ENCODE results near the gene EVI5. TPM values are rescaled to one million over a fixed set of nuclear protein-coding genes. Genes with fewer than 3 reads are reported as not detected.

The EVI5 gene
- total RNA-seq, 2 donors from 2014 or later, result 45.9 to 48.6 TPM

DNA sequence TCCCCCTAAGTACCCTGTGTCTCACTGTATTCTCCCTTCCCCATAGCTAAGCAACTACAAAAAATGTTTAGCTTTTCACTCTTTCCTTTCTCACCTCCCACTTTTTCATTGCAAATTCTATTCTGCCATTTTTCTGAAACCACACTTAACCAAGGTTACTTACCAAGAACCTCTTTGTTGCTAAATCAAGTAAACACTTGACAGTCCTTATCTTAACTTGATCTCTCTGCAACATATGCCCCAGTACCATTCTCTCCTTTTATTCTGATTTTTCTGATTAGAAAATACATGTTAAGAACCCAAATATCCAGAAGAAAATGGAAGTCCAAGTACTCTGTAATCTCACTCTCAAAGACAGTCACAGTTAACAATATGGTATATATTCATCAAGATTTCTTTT is 16.0 kb downstream of the EVI5 start:
- H3K4me3 ChIP-seq, result no peak overlapping the region
- no peaks in the 10 kb centered on the region for H3K27me3 ChIP-seq (replicated peaks; ENCODE audit: insufficient read depth)
- H3K36me3 ChIP-seq, result no peaks in the 10 kb centered on the region
- no peaks in the 10 kb centered on the region for H3K4me1 ChIP-seq (ENCODE audit: control insufficient read depth in 1 of 2, low read depth in 2 of 2)
- no peak for ATAC-seq (ENCODE audit: insufficient number of reproducible peaks, low FRiP score, low read depth)
- DNase-seq (ENCODE audit: low spot score), result no peak
- no peaks in the 10 kb centered on the region for H3K9me3 ChIP-seq
- H3K27ac ChIP-seq, result no peak overlapping the region
- TF ChIP-seq, protein P1, sequence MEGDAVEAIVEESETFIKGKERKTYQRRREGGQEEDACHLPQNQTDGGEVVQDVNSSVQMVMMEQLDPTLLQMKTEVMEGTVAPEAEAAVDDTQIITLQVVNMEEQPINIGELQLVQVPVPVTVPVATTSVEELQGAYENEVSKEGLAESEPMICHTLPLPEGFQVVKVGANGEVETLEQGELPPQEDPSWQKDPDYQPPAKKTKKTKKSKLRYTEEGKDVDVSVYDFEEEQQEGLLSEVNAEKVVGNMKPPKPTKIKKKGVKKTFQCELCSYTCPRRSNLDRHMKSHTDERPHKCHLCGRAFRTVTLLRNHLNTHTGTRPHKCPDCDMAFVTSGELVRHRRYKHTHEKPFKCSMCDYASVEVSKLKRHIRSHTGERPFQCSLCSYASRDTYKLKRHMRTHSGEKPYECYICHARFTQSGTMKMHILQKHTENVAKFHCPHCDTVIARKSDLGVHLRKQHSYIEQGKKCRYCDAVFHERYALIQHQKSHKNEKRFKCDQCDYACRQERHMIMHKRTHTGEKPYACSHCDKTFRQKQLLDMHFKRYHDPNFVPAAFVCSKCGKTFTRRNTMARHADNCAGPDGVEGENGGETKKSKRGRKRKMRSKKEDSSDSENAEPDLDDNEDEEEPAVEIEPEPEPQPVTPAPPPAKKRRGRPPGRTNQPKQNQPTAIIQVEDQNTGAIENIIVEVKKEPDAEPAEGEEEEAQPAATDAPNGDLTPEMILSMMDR (IDR thresholded peaks at IDR 0.05), result no peak

DNA sequence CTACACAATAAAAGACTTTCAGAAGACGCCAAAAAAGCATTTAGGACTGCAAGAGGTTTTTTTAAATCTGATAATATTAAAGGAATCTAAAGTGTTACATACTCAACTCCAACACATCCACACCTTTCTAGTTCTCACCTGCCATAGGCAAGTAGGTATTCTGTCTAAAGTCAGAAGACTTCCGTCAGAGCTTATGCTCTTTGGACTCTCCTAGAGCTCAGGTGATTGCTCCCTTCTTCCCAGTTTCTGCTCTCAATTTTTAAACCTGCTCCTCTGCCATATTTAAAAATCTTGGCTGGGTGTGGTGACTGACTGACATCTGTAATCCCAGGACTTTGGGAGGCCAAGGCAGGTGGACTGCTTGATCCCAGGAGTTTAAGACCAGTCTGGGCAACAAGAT is 16.6 kb downstream of the EVI5 start:
- no peaks in the 10 kb centered on the region for H3K9me3 ChIP-seq
- H3K27ac ChIP-seq, result no peak overlapping the region
- no peak overlapping the region for H3K4me3 ChIP-seq
- H3K36me3 ChIP-seq, result no peaks in the 10 kb centered on the region
- ATAC-seq (ENCODE audit: insufficient number of reproducible peaks, low FRiP score, low read depth) (no peak), DNase-seq (ENCODE audit: low spot score) (no peak)
- no peaks in the 10 kb centered on the region for H3K27me3 ChIP-seq (replicated peaks; ENCODE audit: insufficient read depth)
- TF ChIP-seq, protein P1 (IDR thresholded peaks at IDR 0.05), result no peak
- no peaks in the 10 kb centered on the region for H3K4me1 ChIP-seq (ENCODE audit: control insufficient read depth in 1 of 2, low read depth in 2 of 2)

DNA sequence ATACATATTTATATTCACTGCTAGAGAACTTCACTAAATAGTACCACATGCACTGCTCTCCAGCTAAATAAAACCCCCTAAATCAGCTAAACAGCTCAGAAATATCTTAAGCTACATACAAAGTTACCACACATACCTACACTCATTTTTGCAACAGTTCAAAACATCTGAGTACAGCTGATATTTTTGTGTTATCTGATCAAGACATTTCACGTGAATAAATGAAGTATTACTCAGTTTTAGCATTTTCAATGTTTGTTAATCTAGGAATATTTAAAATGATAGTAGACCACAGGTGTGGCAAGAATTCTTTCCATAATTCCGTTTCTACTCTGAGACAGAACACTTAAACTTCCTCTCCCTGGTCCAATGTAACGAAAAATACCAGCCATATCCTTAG is 20.8 kb downstream of the EVI5 start:
- H3K9me3 ChIP-seq, result no peaks in the 10 kb centered on the region
- no peak overlapping the region for H3K27ac ChIP-seq
- ATAC-seq (ENCODE audit: insufficient number of reproducible peaks, low FRiP score, low read depth), result no peak
- no peaks in the 10 kb centered on the region for H3K4me1 ChIP-seq (ENCODE audit: control insufficient read depth in 1 of 2, low read depth in 2 of 2)
- H3K4me3 ChIP-seq, result no peak overlapping the region
- no peaks in the 10 kb centered on the region for H3K27me3 ChIP-seq (replicated peaks; ENCODE audit: insufficient read depth)
- TF ChIP-seq, protein P1 (IDR thresholded peaks at IDR 0.05), result no peak
- no peaks in the 10 kb centered on the region for H3K36me3 ChIP-seq
- no peak for DNase-seq (ENCODE audit: low spot score)

DNA sequence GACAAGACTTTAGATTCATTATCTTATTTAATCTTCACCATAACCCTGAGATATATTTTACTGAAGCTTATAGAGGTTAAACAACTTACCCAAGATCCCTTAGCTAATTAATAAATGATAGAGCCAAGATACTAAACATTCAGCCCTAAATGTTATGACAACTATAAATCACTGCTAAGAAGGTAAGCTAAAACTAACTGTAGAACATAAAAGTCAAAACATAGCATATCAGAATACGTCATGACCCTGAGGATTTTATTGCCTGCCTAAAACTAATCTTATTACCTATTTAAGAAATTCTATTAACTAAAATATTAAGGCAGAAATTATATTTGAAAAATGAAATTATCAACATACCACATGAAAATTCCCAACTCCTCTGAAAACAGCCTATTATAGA is 22.6 kb downstream of the EVI5 start:
- DNase-seq (ENCODE audit: low spot score), result no peak
- Histone ChIP-seq H3K4me1 (ENCODE audit: control insufficient read depth in 1 of 2, low read depth in 2 of 2) (peaks cover 0 to 1% of the 10 kb centered on the region in 2 donors), H3K36me3 (no peaks in the 10 kb centered on the region), H3K4me3 (no peak overlapping the region), H3K9me3 (no peaks in the 10 kb centered on the region), H3K27ac (no peak overlapping the region), H3K27me3 (replicated peaks; ENCODE audit: insufficient read depth) (no peaks in the 10 kb centered on the region)
- ATAC-seq (ENCODE audit: insufficient number of reproducible peaks, low FRiP score, low read depth), result no peak
- TF ChIP-seq, protein P1 (IDR thresholded peaks at IDR 0.05), result no peak

DNA sequence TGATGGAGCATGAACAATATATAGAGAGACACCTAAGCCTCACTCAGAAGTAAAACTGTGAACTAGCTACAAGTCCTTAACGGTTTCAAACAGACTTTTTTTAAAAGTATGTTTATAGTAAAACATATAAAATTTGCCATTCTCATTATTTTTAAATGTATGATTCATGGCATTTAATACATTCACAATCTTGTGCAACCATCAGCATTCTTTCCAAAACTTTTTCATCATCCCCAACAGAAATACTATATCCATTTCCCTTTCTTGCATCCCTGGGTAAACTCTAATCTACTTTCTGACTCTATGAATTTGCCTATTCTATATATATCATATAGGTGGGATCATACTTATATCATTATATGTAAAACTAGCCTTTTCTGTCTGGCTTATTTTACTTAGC is 25.5 kb downstream of the EVI5 start:
- H3K4me1 ChIP-seq (ENCODE audit: control insufficient read depth in 1 of 2, low read depth in 2 of 2), result peaks cover 0 to 15% of the 10 kb centered on the region in 2 donors
- no peaks in the 10 kb centered on the region for H3K27me3 ChIP-seq (replicated peaks; ENCODE audit: insufficient read depth)
- TF ChIP-seq, protein P1 (IDR thresholded peaks at IDR 0.05), result no peak
- H3K4me3 ChIP-seq, result no peak overlapping the region
- H3K9me3 ChIP-seq, result no peaks in the 10 kb centered on the region
- no peak for ATAC-seq (ENCODE audit: insufficient number of reproducible peaks, low FRiP score, low read depth)
- H3K36me3 ChIP-seq, result no peaks in the 10 kb centered on the region
- DNase-seq (ENCODE audit: low spot score), result no peak
- no peak overlapping the region for H3K27ac ChIP-seq
